Measurements from ENCODE around the gene ERCC2.

- TF ChIP-seq, protein P1, sequence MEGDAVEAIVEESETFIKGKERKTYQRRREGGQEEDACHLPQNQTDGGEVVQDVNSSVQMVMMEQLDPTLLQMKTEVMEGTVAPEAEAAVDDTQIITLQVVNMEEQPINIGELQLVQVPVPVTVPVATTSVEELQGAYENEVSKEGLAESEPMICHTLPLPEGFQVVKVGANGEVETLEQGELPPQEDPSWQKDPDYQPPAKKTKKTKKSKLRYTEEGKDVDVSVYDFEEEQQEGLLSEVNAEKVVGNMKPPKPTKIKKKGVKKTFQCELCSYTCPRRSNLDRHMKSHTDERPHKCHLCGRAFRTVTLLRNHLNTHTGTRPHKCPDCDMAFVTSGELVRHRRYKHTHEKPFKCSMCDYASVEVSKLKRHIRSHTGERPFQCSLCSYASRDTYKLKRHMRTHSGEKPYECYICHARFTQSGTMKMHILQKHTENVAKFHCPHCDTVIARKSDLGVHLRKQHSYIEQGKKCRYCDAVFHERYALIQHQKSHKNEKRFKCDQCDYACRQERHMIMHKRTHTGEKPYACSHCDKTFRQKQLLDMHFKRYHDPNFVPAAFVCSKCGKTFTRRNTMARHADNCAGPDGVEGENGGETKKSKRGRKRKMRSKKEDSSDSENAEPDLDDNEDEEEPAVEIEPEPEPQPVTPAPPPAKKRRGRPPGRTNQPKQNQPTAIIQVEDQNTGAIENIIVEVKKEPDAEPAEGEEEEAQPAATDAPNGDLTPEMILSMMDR (optimal IDR thresholded peaks at IDR 0.05 in 1 of 3, IDR thresholded peaks at IDR 0.05 in 1 of 3, conservative IDR thresholded peaks at IDR 0.05 in 1 of 3; ENCODE audit: extremely low read depth in 1 of 3, insufficient read depth in 2 of 3, low read length in 3 of 3): no peak
- no peak for TF ChIP-seq EZH2 (IDR thresholded peaks at IDR 0.05; ENCODE audit: low read length)
Measured at GRCh38 chr19:45362291-45362690, 8.1 kb downstream of the ERCC2 start.

Measured in keratinocyte (primary cell).